Left colon (tissue), 2 donors: ENCODE measurements around the gene XXYLT1. TPM values are rescaled to one million over a fixed set of nuclear protein-coding genes. Genes with fewer than 3 reads are reported as not detected.

ENCODE experiments used
- ATAC-seq: fragments of 200-7000 bp; cut with Tn5 transposase; one replicate; pipeline ENCODE4 v1.9.1; 2020; ENCODE audit warnings: mild to moderate bottlenecking, moderate library complexity
- DNase-seq, 2 donors: peaks; one replicate each; pipeline ENCODE4 v3.0.0-alpha.2; 2020
- intact Hi-C, 2 donors: fragments of 100-400 bp; cut with DNase I in 1 of 2; cut with micrococcal nuclease in 1 of 2; formaldehyde crosslinking; loops; one replicate each; pipeline versions ENCODE4 v1.11.2 to v1.14.0; 2022; cut with DNase I, micrococcal nuclease
- total RNA-seq, 2 donors: library from RNA; stranded (reverse); fragmentation: NEBNext Ultra II Directional; extraction: Animal tissue kit (Norgen Biotek cat#: 25700); gene quantifications; one replicate each; pipeline ENCODE4 v1.2.1, GENCODE V29; 2021
- donor health status: DM: no; HTN: no; CAD: no.
- donor health status: DM: yes; HTN: yes; CAD: no.

XXYLT1 gene
- total RNA-seq, 2 donors from 2014 or later, result 8.0 to 13.5 TPM

- DNase-seq, result no peak
- no peak for ATAC-seq
- intact Hi-C loops, result loop anchor here (5.0 to 10.0 kb wide), 2 partner anchors 253 to 585 kb away; partner anchors contain the start of gene FAM43A (in 1 of the 2)
Measured at GRCh38 chr3:195269375-195270078, 1.4 kb downstream of the XXYLT1 start.

GRCh38 chr3:195268576-195269309 is 2.2 kb downstream of the XXYLT1 start:
- no peak for ATAC-seq
- no peak for DNase-seq
- intact Hi-C loops, result loop anchor here in 1 of 2 donors (10.0 kb wide), 1 partner anchor 584 kb away; the partner anchor contains the start of gene FAM43A

- ATAC-seq, result no peak
- intact Hi-C loops, result loop anchor here in 1 of 2 donors (10.0 kb wide), 1 partner anchor 582 kb away; the partner anchor contains the start of gene FAM43A
- no peak for DNase-seq
Measured at GRCh38 chr3:195267096-195267495, 3.9 kb downstream of the XXYLT1 start.

GRCh38 chr3:195266428-195266827 is 4.5 kb downstream of the XXYLT1 start:
- intact Hi-C loops, result loop anchor here in 1 of 2 donors (10.0 kb wide), 1 partner anchor 582 kb away; the partner anchor contains the start of gene FAM43A
- DNase-seq, result no peak
- no peak for ATAC-seq

- no peak for DNase-seq
Measured at GRCh38 chr3:195265363-195265976, 5.5 kb downstream of the XXYLT1 start.

GRCh38 chr3:195263925-195264600 is 6.9 kb downstream of the XXYLT1 start:
- DNase-seq (no peak), ATAC-seq (no peak)
- intact Hi-C loops, result loop anchor here (5.0 to 10.0 kb wide), 2 partner anchors 579 to 582 kb away; partner anchors contain the start of gene FAM43A (in 1 of the 2)

More at GRCh38 chr3:195265363-195265976, 5.5 kb downstream of the XXYLT1 start:
- intact Hi-C loops, result loop anchor here in 1 of 2 donors (10.0 kb wide), 1 partner anchor 581 kb away; the partner anchor contains the start of gene FAM43A
- ATAC-seq, result no peak

- DNase-seq, result peak in 1 of 2 donors; percentile 23
- intact Hi-C loops, result loop anchor here (5.0 to 10.0 kb wide), 2 partner anchors 579 to 581 kb away; partner anchors contain the start of gene FAM43A (in 1 of the 2)
- ATAC-seq, result no peak
Measured at GRCh38 chr3:195263193-195263924, 7.6 kb downstream of the XXYLT1 start.

GRCh38 chr3:195261925-195262324 is 9.0 kb downstream of the XXYLT1 start:
- intact Hi-C loops, result loop anchor here (5.0 to 10.0 kb wide), 2 partner anchors 577 to 580 kb away; partner anchors contain the start of gene FAM43A (in 1 of the 2)
- no peak for ATAC-seq
- no peak for DNase-seq

GRCh38 chr3:195260280-195260905 is 10.6 kb downstream of the XXYLT1 start:
- ATAC-seq (peak; percentile 51), DNase-seq (peak; percentile 52 to 70)
- intact Hi-C loops, result loop anchor here (5.0 to 10.0 kb wide), 2 partner anchors 576 to 578 kb away; partner anchors contain the start of gene FAM43A (in 1 of the 2)

- peak; percentile 78 for ATAC-seq
- peak; percentile 92 to 94 for DNase-seq
- intact Hi-C loops, result loop anchor here (5.0 to 10.0 kb wide), 3 partner anchors 105 to 577 kb away; partner anchors contain the start of gene FAM43A (in 1 of the 2)
Measured at GRCh38 chr3:195259475-195260279, 11.3 kb downstream of the XXYLT1 start.

- intact Hi-C loops, result loop anchor here in 1 of 2 donors (10.0 kb wide), 1 partner anchor 104 kb away; no protein-coding TSS in a partner anchor
- DNase-seq, result no peak
- no peak for ATAC-seq
Measured at GRCh38 chr3:195259154-195259474, 11.8 kb downstream of the XXYLT1 start.

- intact Hi-C loops, result loop anchor here in 1 of 2 donors (10.0 kb wide), 1 partner anchor 104 kb away; no protein-coding TSS in a partner anchor
- peak in 1 of 2 donors; percentile 24 for DNase-seq
- no peak for ATAC-seq
Measured at GRCh38 chr3:195258449-195259153, 12.4 kb downstream of the XXYLT1 start.

- ATAC-seq (no peak), DNase-seq (peak in 1 of 2 donors; percentile 51)
- intact Hi-C loops, result loop anchor here in 1 of 2 donors (10.0 kb wide), 1 partner anchor 103 kb away; no protein-coding TSS in a partner anchor
Measured at GRCh38 chr3:195257454-195258448, 13.2 kb downstream of the XXYLT1 start.
